ENCODE data around the gene SMIM9.
"Not testable (repeated sequence)": the region's sequence is repeated elsewhere in the genome, so short reads cannot be mapped to it uniquely, and the experiment has no call there.

Gene SMIM9

GRCh38 chrX:154834562-154834961 lies at the start of gene SMIM9:
Gene SMIM9 (minus strand): TSS chrX:154834662. CDS start chrX:154830856, 3,806 bp downstream.
- in situ Hi-C loops (cut with MboI; ENCODE audit: low sequenced_read_pairs): loop anchor here (10.0 kb wide), 1 partner anchor 80 kb away; the partner anchor contains the start of gene GAB3

DNA sequence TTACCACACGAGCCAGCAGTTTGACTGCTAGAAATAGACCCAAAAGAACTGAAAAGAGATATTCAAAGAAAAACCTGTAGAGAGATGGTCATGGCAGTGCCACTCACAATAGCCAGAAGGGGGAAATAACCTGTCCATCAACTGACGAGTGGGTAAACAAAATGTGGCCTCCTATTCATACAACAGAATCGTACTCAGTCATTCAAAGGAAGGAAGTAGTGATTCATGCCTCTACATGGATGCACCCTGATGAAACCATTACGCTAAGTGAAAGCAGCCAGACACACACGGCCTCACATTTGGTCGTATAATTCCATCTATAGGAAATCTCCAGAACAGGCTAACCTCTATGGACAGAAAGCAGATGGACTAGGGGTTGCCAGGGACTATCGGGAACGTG lies 49.6 kb upstream of the SMIM9 start:
- in situ Hi-C loops (cut with MboI; ENCODE audit: low sequenced_read_pairs): not testable (repeated sequence)

- in situ Hi-C loops (cut with MboI; ENCODE audit: low sequenced_read_pairs): no loop called here
These were observed 38.9 kb upstream of the SMIM9 start for GRCh38 chrX:154873329-154873728.

DNA sequence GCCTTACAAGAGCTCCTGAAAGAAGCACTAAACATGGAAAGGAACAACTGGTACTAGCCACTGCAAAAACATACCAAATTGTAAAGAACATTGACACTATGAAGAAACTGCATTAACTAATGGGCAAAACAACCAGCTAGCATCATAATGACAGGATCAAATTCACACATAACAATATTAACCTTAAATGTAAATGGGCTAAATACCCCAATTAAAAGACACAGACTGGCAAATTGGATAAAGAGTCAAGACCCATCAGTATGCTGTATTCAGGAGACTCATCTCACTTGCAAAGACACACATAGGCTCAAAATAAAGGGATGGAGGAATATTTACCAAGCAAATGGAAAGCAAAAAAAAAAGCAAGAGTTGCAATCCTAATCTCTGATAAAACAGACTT lies 34.1 kb upstream of the SMIM9 start:
- in situ Hi-C loops (cut with MboI; ENCODE audit: low sequenced_read_pairs): not testable (repeated sequence)

GRCh38 chrX:154855256-154855655 lies 20.8 kb upstream of the SMIM9 start:
- in situ Hi-C loops (cut with MboI; ENCODE audit: low sequenced_read_pairs): no loop called here

- in situ Hi-C loops (cut with MboI; ENCODE audit: low sequenced_read_pairs): no loop called here
These were observed 16.6 kb upstream of the SMIM9 start for GRCh38 chrX:154850957-154851611.

- in situ Hi-C loops (cut with MboI; ENCODE audit: low sequenced_read_pairs): no loop called here
These were observed 6.4 kb upstream of the SMIM9 start for GRCh38 chrX:154840856-154841255.

GRCh38 chrX:154836163-154836562 lies 1.7 kb upstream of the SMIM9 start:
- in situ Hi-C loops (cut with MboI; ENCODE audit: low sequenced_read_pairs): loop anchor here (10.0 kb wide), 1 partner anchor 81 kb away; the partner anchor contains the start of gene GAB3

- in situ Hi-C loops (cut with MboI; ENCODE audit: low sequenced_read_pairs): loop anchor here (10.0 kb wide), 1 partner anchor 79 kb away; the partner anchor contains the start of gene GAB3
These were observed 652 bp downstream of the SMIM9 start for GRCh38 chrX:154833746-154834274.

DNA sequence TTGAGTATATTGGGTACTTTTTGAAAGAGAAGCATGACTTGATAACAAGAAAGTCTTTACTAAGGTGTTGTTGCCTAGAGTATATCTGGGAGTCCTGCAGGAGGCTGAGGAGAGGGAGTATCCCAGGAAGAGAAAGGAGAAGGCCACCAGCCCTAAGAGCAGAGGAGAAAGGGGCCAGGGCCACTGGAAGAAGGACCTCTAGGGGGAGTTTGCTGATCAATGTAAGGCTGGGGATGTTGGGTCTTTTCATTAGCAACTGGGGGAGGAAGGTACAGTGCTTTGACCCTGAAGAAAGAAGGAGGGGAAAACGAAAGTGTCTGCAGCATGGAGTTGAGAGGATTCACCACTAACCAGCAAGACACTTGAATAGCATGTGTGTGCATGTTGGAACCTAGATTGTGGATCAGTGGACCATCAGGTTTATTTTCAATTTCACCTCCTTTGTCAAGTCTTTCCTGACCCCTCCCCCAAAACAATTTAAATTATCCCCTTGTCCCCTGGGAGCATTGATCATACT lies 4.5 kb downstream of the SMIM9 start:
- in situ Hi-C loops (cut with MboI; ENCODE audit: low sequenced_read_pairs): loop anchor here (10.0 kb wide), 1 partner anchor 75 kb away; the partner anchor contains the start of gene GAB3

GRCh38 chrX:154829134-154829533 lies 5.3 kb downstream of the SMIM9 start:
- in situ Hi-C loops (cut with MboI; ENCODE audit: low sequenced_read_pairs): no loop called here

- in situ Hi-C loops (cut with MboI; ENCODE audit: low sequenced_read_pairs): no loop called here
These were observed 6.5 kb downstream of the SMIM9 start for GRCh38 chrX:154828016-154828408.

DNA sequence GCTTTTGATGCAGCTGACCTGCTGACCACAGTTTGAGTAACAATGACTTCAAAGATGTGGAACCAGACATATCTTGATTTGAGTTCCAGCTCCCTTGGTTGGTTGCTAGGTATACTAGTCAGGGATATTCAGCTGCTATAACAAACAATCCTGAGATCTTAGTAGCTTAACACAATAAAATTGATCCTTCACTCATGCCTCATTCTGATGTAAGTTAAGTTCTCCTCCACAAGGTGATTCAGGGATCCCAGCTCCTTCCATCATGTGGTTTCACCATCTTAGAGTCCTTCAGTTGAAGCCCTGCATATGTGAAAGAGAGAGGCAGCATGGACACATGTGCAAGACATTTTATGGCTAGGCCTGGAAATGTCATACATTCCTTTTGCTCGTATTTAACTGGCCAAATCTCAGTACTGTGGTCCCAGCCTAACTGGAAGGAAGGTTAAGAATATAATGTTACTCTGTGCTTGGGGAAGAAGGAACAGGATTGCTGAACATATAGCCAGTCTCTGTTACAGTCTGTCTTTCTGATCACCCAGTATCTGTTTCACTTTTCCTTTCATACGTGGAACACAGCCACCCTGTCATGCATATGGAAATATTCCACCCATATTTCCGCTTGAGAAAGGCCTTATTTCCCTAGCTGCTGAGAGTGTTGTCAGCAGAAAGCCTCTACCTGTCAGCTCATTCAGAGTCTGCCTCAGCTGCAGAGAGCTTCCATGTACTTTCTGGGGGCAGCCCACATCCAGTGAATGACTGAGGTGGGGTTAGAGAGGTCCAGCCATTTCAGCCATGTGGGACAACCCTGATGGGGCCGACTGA lies 7.1 kb downstream of the SMIM9 start:
- in situ Hi-C loops (cut with MboI; ENCODE audit: low sequenced_read_pairs): no loop called here

DNA sequence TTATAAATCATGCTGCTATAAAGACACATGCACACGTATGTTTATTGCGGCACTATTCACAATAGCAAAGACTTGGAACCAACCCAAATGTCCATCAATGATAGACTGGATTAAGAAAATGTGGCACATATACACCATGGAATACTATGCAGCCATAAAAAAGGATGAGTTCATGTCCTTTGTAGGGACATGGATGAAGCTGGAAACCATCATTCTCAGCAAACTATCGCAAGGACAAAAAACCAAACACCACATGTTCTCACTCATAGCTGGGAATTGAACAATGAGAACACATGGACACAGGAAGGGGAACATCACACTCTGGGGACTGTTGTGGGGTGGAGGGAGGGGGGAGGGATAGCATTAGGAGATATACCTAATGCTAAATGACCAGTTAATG lies 8.9 kb downstream of the SMIM9 start:
- in situ Hi-C loops (cut with MboI; ENCODE audit: low sequenced_read_pairs): not testable (repeated sequence)

DNA sequence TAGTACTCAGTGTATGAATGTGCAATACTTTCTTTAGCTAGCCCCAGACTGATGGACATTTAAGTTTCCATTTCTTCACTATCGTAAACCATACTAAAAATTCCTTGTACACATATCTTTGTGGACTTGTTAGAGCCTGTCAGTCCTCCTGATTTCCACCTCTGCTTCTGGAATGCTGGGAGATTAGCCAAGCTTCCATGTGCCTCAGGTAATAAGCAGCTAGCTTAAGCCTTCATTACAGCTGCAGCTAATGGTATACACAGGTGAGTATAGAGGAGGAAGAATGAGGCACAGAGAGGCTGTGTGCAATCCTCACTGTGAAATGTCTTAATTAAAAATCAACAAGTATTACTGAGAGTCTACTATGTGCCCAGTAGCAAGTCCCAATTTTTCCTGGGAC lies 9.8 kb downstream of the SMIM9 start:
- in situ Hi-C loops (cut with MboI; ENCODE audit: low sequenced_read_pairs): no loop called here

DNA sequence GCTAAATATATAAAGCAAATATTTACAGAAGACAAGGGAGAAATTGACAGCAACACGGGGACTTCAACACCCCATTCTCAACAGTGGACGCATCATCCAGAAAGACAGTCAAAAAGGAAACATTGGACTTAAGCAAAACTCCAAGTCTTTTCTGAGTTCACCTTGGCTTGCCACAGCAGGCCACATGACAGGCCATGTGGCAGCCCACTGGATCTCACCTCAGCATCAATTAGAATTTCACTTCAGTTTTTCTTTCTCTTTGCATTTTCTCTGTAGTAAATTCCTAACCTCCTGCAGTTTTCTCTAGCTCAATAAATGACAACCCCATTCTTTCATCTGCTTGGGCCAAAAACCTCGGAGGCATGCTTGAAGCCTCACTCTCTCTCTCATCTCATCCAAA lies 12.4 kb downstream of the SMIM9 start:
- in situ Hi-C loops (cut with MboI; ENCODE audit: low sequenced_read_pairs): no loop called here

- in situ Hi-C loops (cut with MboI; ENCODE audit: low sequenced_read_pairs): no loop called here
These were observed 12.9 kb downstream of the SMIM9 start for GRCh38 chrX:154821523-154821922.

GRCh38 chrX:154819771-154820341 lies 14.6 kb downstream of the SMIM9 start:
- in situ Hi-C loops (cut with MboI; ENCODE audit: low sequenced_read_pairs): no loop called here

- in situ Hi-C loops (cut with MboI; ENCODE audit: low sequenced_read_pairs): no loop called here
These were observed 15.3 kb downstream of the SMIM9 start for GRCh38 chrX:154818916-154819770.

DNA sequence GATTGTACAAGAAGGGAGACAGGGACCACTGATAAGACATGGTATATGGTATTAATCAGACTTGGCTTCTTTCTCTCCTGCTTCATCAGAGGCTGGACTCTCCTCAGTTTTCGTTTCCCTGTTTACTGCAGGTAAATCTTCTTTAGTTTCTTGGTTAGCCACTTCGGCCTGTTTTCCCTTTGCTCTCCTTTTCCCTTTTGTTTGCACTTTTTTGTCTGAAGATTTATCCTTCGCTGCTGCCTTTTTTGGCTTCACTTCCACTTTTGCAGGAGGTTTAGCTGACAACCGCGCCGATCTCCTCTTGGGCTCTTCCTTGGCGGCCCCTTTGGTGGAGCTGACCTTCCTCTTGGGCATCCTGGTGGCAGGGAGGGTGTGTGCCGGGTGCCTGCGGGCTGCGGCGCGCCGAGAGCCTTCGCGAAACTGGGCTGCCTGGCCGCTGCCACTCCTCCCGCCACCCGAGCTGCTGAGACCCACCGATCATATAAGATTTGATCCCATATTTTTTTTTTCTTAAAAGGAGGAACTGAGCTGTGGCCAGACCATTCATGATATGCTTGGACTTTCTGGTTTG lies 17.3 kb downstream of the SMIM9 start:
- in situ Hi-C loops (cut with MboI; ENCODE audit: low sequenced_read_pairs): not testable (repeated sequence)

All from HL-60/S4 treated with retinoic acid at 250 ng/mL for 4 days and 3 days (cell line).